A673 (cell line): ENCODE measurements around the gene PDGFRB. TPM values are rescaled to one million over a fixed set of nuclear protein-coding genes. Genes with fewer than 3 reads are reported as not detected.

Experiments
- BruUV-seq: library from RNA; stranded (reverse); fragments of 400-500 nt; replicated peaks from 2 replicates; lab custom pipeline; 2021; lab: Mats Ljungman, UMichigan
- CTCF ChIA-PET: fragments of 300-600 bp; sonication (Branson Sonifier 250); formaldehyde crosslinking; loops from one replicate; lab custom pipeline; 2022; ENCODE audit warnings: antibody characterized with exemption; lab: Charles Lee
- POLR2A ChIA-PET: fragments of 300-600 bp; sonication (Branson Sonifier 250); formaldehyde crosslinking; loops from one replicate; lab custom pipeline; 2022; ENCODE audit warnings: antibody characterized with exemption; ENCODE audit not compliant: low non-redundant PET; lab: Charles Lee
- DNase-seq: peaks from one replicate; pipeline ENCODE4 v3.0.0-alpha.2; 2015; ENCODE audit warnings: low spot score
- H3K27ac ChIP-seq: fragments of 200-600 bp; sonication (generic); 2 replicates; pipeline ENCODE4 v1.5.1; 2016; ENCODE audit warnings: mixed run types, low read depth, mild to moderate bottlenecking, mixed read lengths, antibody characterized with exemption, low read length; ENCODE audit not compliant: poor library complexity, severe bottlenecking
- H3K27me3 ChIP-seq: fragments of 200-600 bp; sonication (generic); replicated peaks from 2 replicates; pipeline ENCODE4 v1.6.1; 2017; ENCODE audit warnings: mixed run types, low read depth, mild to moderate bottlenecking, mixed read lengths, antibody characterized with exemption, low read length; ENCODE audit not compliant: insufficient read depth, poor library complexity
- H3K36me3 ChIP-seq: fragments of 200-600 bp; sonication (generic); 2 replicates; pipeline ENCODE4 v1.6.1; 2016; ENCODE audit warnings: mixed run types, mild to moderate bottlenecking, mixed read lengths, antibody characterized with exemption, low read length; ENCODE audit not compliant: insufficient read depth, poor library complexity, severe bottlenecking
- H3K4me1 ChIP-seq: fragments of 200-600 bp; sonication (generic); 2 replicates; pipeline ENCODE4 v1.6.1; 2017; ENCODE audit warnings: mixed run types, mild to moderate bottlenecking, mixed read lengths, antibody characterized with exemption, low read length; ENCODE audit not compliant: insufficient read depth, poor library complexity, severe bottlenecking
- H3K4me3 ChIP-seq: fragments of 200-600 bp; sonication (generic); 2 replicates; pipeline ENCODE4 v1.5.1; 2016; ENCODE audit warnings: low read depth, mixed run types, mild to moderate bottlenecking, mixed read lengths, low read length; ENCODE audit not compliant: poor library complexity, severe bottlenecking
- H3K9me3 ChIP-seq: fragments of 200-600 bp; sonication (generic); 2 replicates; pipeline ENCODE4 v1.6.1; 2016; ENCODE audit warnings: mixed run types, low read depth, mild to moderate bottlenecking, mixed read lengths, antibody characterized with exemption, low read length; ENCODE audit not compliant: poor library complexity, severe bottlenecking
- EZH2 ChIP-seq: fragments of 200-600 bp; sonication (generic); IDR thresholded peaks from 2 replicates; pipeline ENCODE4 v1.6.1; 2017; ENCODE audit warnings: borderline replicate concordance, low read depth, mild to moderate bottlenecking, mixed read lengths, antibody characterized with exemption, low read length; ENCODE audit not compliant: poor library complexity, severe bottlenecking
- intact Hi-C: fragments of 100-400 bp; cut with micrococcal nuclease; formaldehyde crosslinking; loops from one replicate; pipeline ENCODE4 v1.10.0; 2022; ENCODE audit not compliant: unreplicated experiment
- total RNA-seq: library from RNA; stranded (reverse); gene quantifications from 2 replicates; pipeline ENCODE4 v1.2.3, GENCODE V29; 2021
- TF ChIP-seq, protein P1 (sequence below): fragments of 300-800, 200-600 bp; sonication (generic); conservative IDR thresholded peaks from 2 replicates; pipeline ENCODE4 v1.5.1; 2017; ENCODE audit warnings: low read depth, mild to moderate bottlenecking, antibody characterized with exemption, low read length, moderate library complexity, mixed read lengths

PDGFRB gene
- total RNA-seq, 1 experiment from 2014 or later: 25.9 TPM

DNA sequence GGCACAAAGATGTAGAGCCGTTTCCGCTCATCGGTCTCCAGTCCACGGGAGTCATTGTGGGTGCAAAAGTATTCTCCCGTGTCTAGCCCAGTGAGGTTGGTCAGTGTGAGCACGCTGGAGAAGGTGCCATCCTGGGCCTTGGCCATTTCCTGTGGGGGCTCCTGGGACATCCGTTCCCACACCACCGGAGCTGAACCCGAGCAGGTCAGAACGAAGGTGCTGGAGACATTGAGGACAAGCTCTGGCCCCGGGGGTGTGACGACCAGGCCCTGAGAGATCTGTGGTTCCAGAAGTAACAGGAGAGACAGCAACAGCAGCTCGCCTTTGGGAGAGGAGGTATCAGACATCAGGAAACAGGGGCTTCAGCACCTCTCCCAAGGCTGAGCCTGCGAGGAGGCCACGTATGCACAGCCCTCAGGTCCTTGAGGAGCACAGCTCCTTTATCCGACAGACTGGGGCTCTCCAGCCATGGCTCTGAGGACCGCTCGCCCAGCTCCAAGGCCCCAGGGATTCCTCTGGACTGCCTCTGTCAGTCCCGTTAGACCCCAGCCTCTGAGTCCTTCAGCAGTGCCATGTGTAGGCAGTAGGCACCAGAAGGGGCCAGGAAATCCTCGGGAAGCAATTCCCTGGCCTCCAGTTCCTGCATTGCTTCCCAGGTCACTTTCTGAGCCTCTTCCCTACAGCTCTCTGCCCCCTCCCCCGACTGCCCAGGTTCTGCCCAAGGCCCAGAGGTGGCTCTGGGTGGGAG lies 19.9 kb downstream of the PDGFRB start:
- peaks cover 21% of the 10 kb centered on the region for H3K4me1 ChIP-seq

DNA sequence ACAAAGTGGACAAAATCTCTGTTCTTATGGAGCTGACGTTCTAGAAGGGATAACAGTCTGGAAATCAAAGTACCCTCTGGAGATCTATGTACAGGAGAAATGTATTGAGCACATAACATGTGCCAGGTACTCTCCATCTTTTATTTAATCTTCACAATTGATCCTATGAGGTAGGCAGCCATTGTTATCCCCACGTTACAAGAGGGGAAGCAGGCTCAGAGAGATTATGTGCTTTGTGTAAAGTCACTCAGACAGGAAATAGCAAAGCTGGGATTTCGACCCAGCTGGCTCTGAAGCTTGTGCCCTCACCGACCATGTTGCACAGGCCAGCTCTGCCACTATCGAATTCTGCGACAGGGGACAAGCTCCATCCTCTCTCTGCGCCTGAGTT lies 21.5 kb downstream of the PDGFRB start:
- no peak for DNase-seq
- Histone ChIP-seq H3K36me3 (peaks cover 6% of the 10 kb centered on the region), H3K4me3 (no peak overlapping the region), H3K4me1 (peaks cover 21% of the 10 kb centered on the region), H3K27ac (no peak overlapping the region), H3K27me3 (no peaks in the 10 kb centered on the region), H3K9me3 (no peaks in the 10 kb centered on the region)
- POLR2A ChIA-PET: interaction anchor here (0.6 kb wide), 1 partner anchor 85 kb away, joined by 3 read pairs; no protein-coding TSS in a partner anchor
- CTCF ChIA-PET: no interaction called here
- TF ChIP-seq EZH2: no peak
- TF ChIP-seq, protein P1, sequence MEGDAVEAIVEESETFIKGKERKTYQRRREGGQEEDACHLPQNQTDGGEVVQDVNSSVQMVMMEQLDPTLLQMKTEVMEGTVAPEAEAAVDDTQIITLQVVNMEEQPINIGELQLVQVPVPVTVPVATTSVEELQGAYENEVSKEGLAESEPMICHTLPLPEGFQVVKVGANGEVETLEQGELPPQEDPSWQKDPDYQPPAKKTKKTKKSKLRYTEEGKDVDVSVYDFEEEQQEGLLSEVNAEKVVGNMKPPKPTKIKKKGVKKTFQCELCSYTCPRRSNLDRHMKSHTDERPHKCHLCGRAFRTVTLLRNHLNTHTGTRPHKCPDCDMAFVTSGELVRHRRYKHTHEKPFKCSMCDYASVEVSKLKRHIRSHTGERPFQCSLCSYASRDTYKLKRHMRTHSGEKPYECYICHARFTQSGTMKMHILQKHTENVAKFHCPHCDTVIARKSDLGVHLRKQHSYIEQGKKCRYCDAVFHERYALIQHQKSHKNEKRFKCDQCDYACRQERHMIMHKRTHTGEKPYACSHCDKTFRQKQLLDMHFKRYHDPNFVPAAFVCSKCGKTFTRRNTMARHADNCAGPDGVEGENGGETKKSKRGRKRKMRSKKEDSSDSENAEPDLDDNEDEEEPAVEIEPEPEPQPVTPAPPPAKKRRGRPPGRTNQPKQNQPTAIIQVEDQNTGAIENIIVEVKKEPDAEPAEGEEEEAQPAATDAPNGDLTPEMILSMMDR: no peak
- intact Hi-C loops: no loop called here
- BruUV-seq: no TSS peak

More for the DNA sequence above, 19.9 kb downstream of the PDGFRB start:
- Histone ChIP-seq H3K36me3 (no peaks in the 10 kb centered on the region), H3K4me3 (no peak overlapping the region), H3K9me3 (no peaks in the 10 kb centered on the region), H3K27me3 (no peaks in the 10 kb centered on the region), H3K27ac (no peak overlapping the region)
- CTCF ChIA-PET: no interaction called here
- POLR2A ChIA-PET: no interaction called here
- intact Hi-C loops: no loop called here
- TF ChIP-seq EZH2: no peak
- TF ChIP-seq, protein P1: no peak
- DNase-seq: no peak
- BruUV-seq: no TSS peak

DNA sequence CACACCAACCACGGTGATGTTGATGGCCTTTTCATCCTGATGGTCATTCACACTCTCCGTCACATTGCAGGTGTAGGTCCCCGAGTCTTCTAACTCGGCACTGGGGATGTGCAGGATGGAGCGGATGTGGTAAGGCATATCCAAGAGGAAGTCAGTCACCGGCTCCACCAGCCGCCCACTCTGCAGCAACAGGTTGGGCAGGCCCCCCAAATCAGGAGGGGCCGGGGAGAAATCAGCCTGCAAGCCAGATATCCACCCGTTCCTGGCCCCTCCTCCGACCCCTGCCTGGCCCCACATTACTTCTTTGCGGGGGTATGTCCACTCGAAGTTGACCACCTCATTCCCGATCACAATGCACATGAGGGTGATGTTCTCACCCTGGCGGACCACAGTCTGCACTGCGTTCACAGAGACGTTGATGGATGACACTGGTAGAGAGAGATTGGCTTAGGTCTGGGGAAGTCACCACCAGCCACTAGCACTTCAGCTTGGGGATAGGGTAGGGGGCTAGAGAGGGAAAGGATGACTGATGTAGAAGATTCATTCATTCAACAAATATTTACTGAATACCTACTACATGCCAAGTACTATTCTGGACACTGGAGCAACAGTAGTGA lies 22.0 kb downstream of the PDGFRB start:
- peaks cover 17% of the 10 kb centered on the region for H3K4me1 ChIP-seq
- H3K4me3 ChIP-seq: no peak overlapping the region
- DNase-seq: no peak
- ChIA-PET CTCF (no interaction called here), POLR2A (no interaction called here)
- TF ChIP-seq, protein P1: no peak
- TF ChIP-seq EZH2: no peak
- intact Hi-C loops: no loop called here
- no peaks in the 10 kb centered on the region for H3K27me3 ChIP-seq
- H3K9me3 ChIP-seq: no peaks in the 10 kb centered on the region
- H3K36me3 ChIP-seq: peaks cover 11% of the 10 kb centered on the region
- no TSS peak for BruUV-seq
- no peak overlapping the region for H3K27ac ChIP-seq
